WTC11 (cell line): ENCODE results near the gene TNRC18. TPM values are rescaled to one million over a fixed set of nuclear protein-coding genes. Genes with fewer than 3 reads are reported as not detected.
"Not testable (repeated sequence)": the region's sequence is repeated elsewhere in the genome, so short reads cannot be mapped to it uniquely, and the experiment has no call there.

Source experiments
- ATAC-seq: fragments of 200-7000 bp; cut with Tn5 transposase; 2 replicates; pipeline ENCODE4 v1.10.0; 2021; ENCODE audit warnings: mild to moderate bottlenecking, moderate library complexity
- CTCF ChIA-PET: fragments of 300-600 bp; sonication (Branson Sonifier 250); formaldehyde crosslinking; loops from one replicate; lab custom pipeline; 2021; ENCODE audit warnings: antibody characterized with exemption; lab: Charles Lee
- POLR2A ChIA-PET: fragments of 350-600 bp; sonication (Branson Sonifier 250); formaldehyde crosslinking; loops from one replicate; lab custom pipeline; 2021; ENCODE audit warnings: antibody characterized with exemption; lab: Charles Lee
- DNase-seq: peaks from one replicate; pipeline ENCODE4 v3.0.0; 2021; ENCODE audit warnings: low spot score
- H3K27ac Mint-ChIP-seq: 2 replicates; pipeline ENCODE4 v1.8.0; 2021; ENCODE audit warnings: mixed read lengths
- H3K27me3 Mint-ChIP-seq: 2 replicates; pipeline ENCODE4 v1.8.0; 2021; ENCODE audit warnings: low read depth, mild to moderate bottlenecking, moderate library complexity, mixed read lengths
- H3K36me3 Mint-ChIP-seq: 2 replicates; pipeline ENCODE4 v1.8.0; 2021; ENCODE audit warnings: mixed read lengths
- H3K4me1 Mint-ChIP-seq: 2 replicates; pipeline ENCODE4 v1.8.0; 2022; ENCODE audit warnings: mixed read lengths
- H3K4me3 Mint-ChIP-seq: 2 replicates; pipeline ENCODE4 v1.8.0; 2021; ENCODE audit warnings: mild to moderate bottlenecking, moderate library complexity, mixed read lengths
- H3K9me3 Mint-ChIP-seq: 2 replicates; pipeline ENCODE4 v1.8.0; 2021; ENCODE audit warnings: mixed read lengths
- AR ChIP-seq: fragments of 250-450 bp; sonication (Bioruptor Pico); IDR thresholded peaks from 2 replicates; pipeline ENCODE4 v1.9.0; 2021; ENCODE audit warnings: mild to moderate bottlenecking
- ATF3 ChIP-seq: sonication (generic); formaldehyde crosslinking; conservative IDR thresholded peaks from 2 replicates; pipeline ENCODE4 v1.8.1; 2022; ENCODE audit warnings: mild to moderate bottlenecking, missing genetic modification reagents
- CDX4 ChIP-seq: fragments of 250-450 bp; sonication (Bioruptor Pico); IDR thresholded peaks from 2 replicates; pipeline ENCODE4 v1.9.0; 2021; ENCODE audit warnings: moderate library complexity, mild to moderate bottlenecking, inconsistent platforms, borderline replicate concordance
- E2F4 ChIP-seq: sonication (generic); formaldehyde crosslinking; IDR thresholded peaks from 2 replicates; pipeline ENCODE4 v1.8.1; 2022; ENCODE audit warnings: low read depth, mild to moderate bottlenecking, moderate library complexity, missing genetic modification reagents, borderline replicate concordance
- ETV6 ChIP-seq: sonication (generic); formaldehyde crosslinking; IDR thresholded peaks from 2 replicates; pipeline ENCODE4 v1.8.1; 2022; ENCODE audit warnings: mild to moderate bottlenecking, missing genetic modification reagents
- FOXK1 ChIP-seq: sonication (generic); formaldehyde crosslinking; IDR thresholded peaks from 2 replicates; pipeline ENCODE4 v1.8.0; 2022; ENCODE audit warnings: mild to moderate bottlenecking, moderate library complexity, missing genetic modification reagents
- GABPB1 ChIP-seq: sonication (generic); formaldehyde crosslinking; IDR thresholded peaks from 2 replicates; pipeline ENCODE4 v1.8.1; 2023; ENCODE audit warnings: mild to moderate bottlenecking, missing genetic modification reagents
- IRF1 ChIP-seq: sonication (generic); formaldehyde crosslinking; IDR thresholded peaks from 2 replicates; pipeline ENCODE4 v1.8.0; 2023; ENCODE audit warnings: missing genetic modification reagents
- KAT7 ChIP-seq: sonication (generic); formaldehyde crosslinking; IDR thresholded peaks from 2 replicates; pipeline ENCODE4 v1.8.1; 2023; ENCODE audit warnings: missing genetic modification reagents, mild to moderate bottlenecking, borderline replicate concordance
- NR1H2 ChIP-seq: sonication (generic); formaldehyde crosslinking; IDR thresholded peaks from 2 replicates; pipeline ENCODE4 v1.9.0; 2021; ENCODE audit warnings: mild to moderate bottlenecking, moderate library complexity, missing genetic modification reagents
- USF2 ChIP-seq: sonication (generic); formaldehyde crosslinking; IDR thresholded peaks from 2 replicates; pipeline ENCODE4 v1.8.1; 2023; ENCODE audit warnings: mild to moderate bottlenecking, missing genetic modification reagents, moderate library complexity
- ZNF263 ChIP-seq: sonication (generic); formaldehyde crosslinking; IDR thresholded peaks from 2 replicates; pipeline ENCODE4 v1.8.1; 2022; ENCODE audit warnings: low read depth, mild to moderate bottlenecking, moderate library complexity, missing genetic modification reagents
- ZNF423 ChIP-seq: fragments of 250-450 bp; sonication (Bioruptor Pico); IDR thresholded peaks from 2 replicates; pipeline ENCODE4 v2.1.2; 2022; ENCODE audit warnings: mild to moderate bottlenecking, moderate library complexity
- ZNF425 ChIP-seq: fragments of 250-450 bp; sonication (Bioruptor Pico); conservative IDR thresholded peaks from 2 replicates; pipeline ENCODE4 v1.9.0; 2021; ENCODE audit warnings: mild to moderate bottlenecking
- total RNA-seq: library from RNA; stranded (reverse); gene quantifications from 3 replicates; pipeline ENCODE4 v1.2.3, GENCODE V29; 2021

Gene TNRC18
- total RNA-seq, 1 experiment from 2014 or later, result 55.0 TPM

GRCh38 chr7:5282543-5283316 lies 140.9 kb downstream of the TNRC18 start, which contains the start of gene SLC29A4:
Gene SLC29A4 (plus strand): TSS chr7:5282943. CDS start chr7:5287817, 4,874 bp downstream.
- no peaks in the 10 kb centered on the region for H3K36me3 Mint-ChIP-seq
- no peak for TF ChIP-seq E2F4 (CRISPR knock-in tag)
- TF ChIP-seq ZNF263 (CRISPR knock-in tag), result peak; percentile 54; the same call in 1 of the 2 replicates
- POLR2A ChIA-PET, result no interaction called here
- H3K9me3 Mint-ChIP-seq, result no peaks in the 10 kb centered on the region
- DNase-seq (no peak), ATAC-seq (no peak; the same call in 1 of the 2 replicates)
- H3K4me3 Mint-ChIP-seq, result peak within 1 kb of the TSS; percentile 52
- H3K27me3 Mint-ChIP-seq, result peaks cover 19% of the 10 kb centered on the region
- no peak within 1 kb of the TSS for H3K27ac Mint-ChIP-seq
- H3K4me1 Mint-ChIP-seq, result 0 out of 2 replicates have a peak, but pooled peaks cover 2% of the 10 kb centered on the region
- CTCF ChIA-PET, result interaction anchor here (1.4 kb wide), 1 partner anchor 43 kb away, joined by 12 read pairs; no protein-coding TSS in a partner anchor

GRCh38 chr7:5281598-5282500 lies 141.8 kb downstream of the TNRC18 start:
- H3K27ac Mint-ChIP-seq, H3K4me1 Mint-ChIP-seq, H3K36me3 Mint-ChIP-seq, DNase-seq, POLR2A ChIA-PET, H3K9me3 Mint-ChIP-seq: not testable (repeated sequence)
- H3K27me3 Mint-ChIP-seq, result peaks cover 19% of the 10 kb centered on the region
- CTCF ChIA-PET, result interaction anchor here (0.6 to 1.4 kb wide), 3 partner anchors 41 to 384 kb away, joined by 3 to 12 read pairs (median 3); no protein-coding TSS in a partner anchor
- peak; percentile 7; the same call in 1 of the 2 replicates for ATAC-seq
- H3K4me3 Mint-ChIP-seq, result peak overlapping the region; percentile 52

GRCh38 chr7:5279734-5280133 lies 143.9 kb downstream of the TNRC18 start:
- ChIA-PET CTCF (interaction anchor here (0.6 to 4.1 kb wide), 5 partner anchors 15 to 481 kb away, joined by 3 to 34 read pairs (median 4); no protein-coding TSS in a partner anchor), POLR2A (interaction anchor here (0.6 kb wide), 1 partner anchor 189 kb away, joined by 3 read pairs; no protein-coding TSS in a partner anchor)
- TF ChIP-seq ETV6 (CRISPR knock-in tag), result no peak
- no peak for TF ChIP-seq KAT7 (CRISPR knock-in tag)
- TF ChIP-seq FOXK1 (CRISPR knock-in tag), result no peak
- peak; percentile 36; the same call in 1 of the 2 replicates for TF ChIP-seq USF2 (CRISPR knock-in tag)
- no peak for TF ChIP-seq AR (CRISPR knock-in tag)
- H3K4me3 Mint-ChIP-seq, result no peak overlapping the region
- H3K36me3 Mint-ChIP-seq, result no peaks in the 10 kb centered on the region
- no peak for ATAC-seq
- no peaks in the 10 kb centered on the region for H3K9me3 Mint-ChIP-seq
- 0 out of 2 replicates have a peak, but pooled peaks cover 2% of the 10 kb centered on the region for H3K4me1 Mint-ChIP-seq
- DNase-seq, result no peak
- H3K27ac Mint-ChIP-seq, result no peak overlapping the region
- H3K27me3 Mint-ChIP-seq, result peaks cover 17% of the 10 kb centered on the region

- POLR2A ChIA-PET, result no interaction called here
- no peak for DNase-seq
- H3K27ac Mint-ChIP-seq, result no peak overlapping the region
- H3K4me3 Mint-ChIP-seq, result no peak overlapping the region
- no peaks in the 10 kb centered on the region for H3K9me3 Mint-ChIP-seq
- H3K36me3 Mint-ChIP-seq, result no peaks in the 10 kb centered on the region
- H3K4me1 Mint-ChIP-seq, result no peaks in the 10 kb centered on the region
- CTCF ChIA-PET, result interaction anchor here (4.1 kb wide), 1 partner anchor 38 kb away, joined by 34 read pairs; no protein-coding TSS in a partner anchor
- H3K27me3 Mint-ChIP-seq, result peaks cover 7% of the 10 kb centered on the region
- ATAC-seq, result no peak
- TF ChIP-seq NR1H2, result no peak
- no peak for TF ChIP-seq GABPB1 (CRISPR knock-in tag)
- TF ChIP-seq IRF1 (CRISPR knock-in tag), result no peak
- no peak for TF ChIP-seq ZNF425 (CRISPR knock-in tag)
- no peak for TF ChIP-seq CDX4 (CRISPR knock-in tag)
- no peak for TF ChIP-seq ATF3 (CRISPR knock-in tag)
- no peak for TF ChIP-seq ZNF423 (CRISPR knock-in tag)
These were observed 144.9 kb downstream of the TNRC18 start for GRCh38 chr7:5278766-5279165.
